Right renal cortex interstitium (tissue), 3 donors: Measurements from ENCODE around the gene UQCC3. TPM values are rescaled to one million over a fixed set of nuclear protein-coding genes. Genes with fewer than 3 reads are reported as not detected.
"Not testable (repeated sequence)": the region's sequence is repeated elsewhere in the genome, so short reads cannot be mapped to it uniquely, and the experiment has no call there.

Source experiments
- DNase-seq, 3 donors: peaks; one replicate each; pipeline ENCODE4 v3.0.0-alpha.2; 2013; ENCODE audit warnings: low read depth in 3 of 3, low spot score in 2 of 3
- polyA plus RNA-seq, 3 donors: library from polyadenylated mRNA; unstranded; fragments of 120-200 nt; gene quantifications; one replicate each; pipeline ENCODE4 v1.2.1, GENCODE V29; 2013; ENCODE audit not compliant: insufficient read length in 3 of 3

Gene UQCC3
- polyA plus RNA-seq, 3 donors = 6.6 to 8.4 (median 6.8) TPM

DNA sequence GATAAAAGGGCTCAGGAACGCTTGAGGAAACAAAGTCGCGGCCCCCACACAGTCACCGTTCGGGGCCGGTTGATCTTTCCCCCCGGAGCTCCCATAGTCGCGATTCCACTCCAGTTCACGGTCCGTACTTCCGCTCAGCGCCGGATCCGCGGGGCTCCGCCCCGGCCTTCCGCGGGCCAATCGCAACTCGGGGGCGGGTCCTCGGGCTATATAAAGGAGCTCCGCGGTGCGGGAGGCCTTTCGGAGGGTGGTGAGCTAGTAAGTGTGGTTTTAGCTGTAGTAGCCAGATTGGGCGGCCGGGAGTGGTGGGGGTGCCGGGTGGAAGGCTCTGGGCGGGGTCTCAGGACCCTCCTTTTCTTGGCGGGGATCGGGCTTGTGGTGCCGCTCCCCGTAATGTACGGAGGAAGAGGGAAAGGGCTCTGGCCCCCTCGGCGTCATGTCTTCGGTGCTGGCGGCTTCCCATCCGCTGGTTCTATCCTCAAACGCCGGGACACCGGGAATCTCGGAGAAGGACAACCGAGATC lies 6.3 kb upstream of the UQCC3 start, which contains the start of the genes C11orf98 and CSKMT:
C11orf98 (minus strand) TSS at position 136 of the 524 bp plus-strand sequence; CDS start at position 95, 41 bp downstream.
CSKMT (plus strand) TSS at position 238 of the 524 bp plus-strand sequence. CDS start 568 bp downstream, outside the sequence.
- peak; percentile 90 to 91 (median 91) for DNase-seq

- DNase-seq = peak in 1 of 3 donors; percentile 57
Measured at GRCh38 chr11:62665599-62666258, 5.7 kb upstream of the UQCC3 start.

GRCh38 chr11:62666259-62666926 lies 5.1 kb upstream of the UQCC3 start:
- no peak for DNase-seq

DNA sequence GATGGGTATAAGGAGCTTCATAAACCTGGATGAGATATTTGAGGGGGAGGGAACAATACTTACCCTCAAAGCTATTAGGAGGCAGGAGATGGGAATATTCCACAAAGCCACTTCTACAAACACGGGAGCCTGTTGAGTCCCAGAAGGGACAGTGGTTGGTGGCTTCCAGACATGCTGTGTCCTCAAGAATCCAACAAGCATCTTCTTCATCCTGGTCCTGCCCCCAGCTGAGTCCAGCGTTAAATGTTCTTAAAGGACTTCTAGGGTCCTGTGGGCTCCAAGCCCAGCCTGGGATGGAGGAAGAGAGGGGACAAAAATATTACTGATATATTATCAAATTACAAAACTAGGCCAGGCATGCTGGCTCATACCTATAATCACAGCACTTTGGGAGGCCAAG lies 4.0 kb upstream of the UQCC3 start:
- no peak for DNase-seq

DNA sequence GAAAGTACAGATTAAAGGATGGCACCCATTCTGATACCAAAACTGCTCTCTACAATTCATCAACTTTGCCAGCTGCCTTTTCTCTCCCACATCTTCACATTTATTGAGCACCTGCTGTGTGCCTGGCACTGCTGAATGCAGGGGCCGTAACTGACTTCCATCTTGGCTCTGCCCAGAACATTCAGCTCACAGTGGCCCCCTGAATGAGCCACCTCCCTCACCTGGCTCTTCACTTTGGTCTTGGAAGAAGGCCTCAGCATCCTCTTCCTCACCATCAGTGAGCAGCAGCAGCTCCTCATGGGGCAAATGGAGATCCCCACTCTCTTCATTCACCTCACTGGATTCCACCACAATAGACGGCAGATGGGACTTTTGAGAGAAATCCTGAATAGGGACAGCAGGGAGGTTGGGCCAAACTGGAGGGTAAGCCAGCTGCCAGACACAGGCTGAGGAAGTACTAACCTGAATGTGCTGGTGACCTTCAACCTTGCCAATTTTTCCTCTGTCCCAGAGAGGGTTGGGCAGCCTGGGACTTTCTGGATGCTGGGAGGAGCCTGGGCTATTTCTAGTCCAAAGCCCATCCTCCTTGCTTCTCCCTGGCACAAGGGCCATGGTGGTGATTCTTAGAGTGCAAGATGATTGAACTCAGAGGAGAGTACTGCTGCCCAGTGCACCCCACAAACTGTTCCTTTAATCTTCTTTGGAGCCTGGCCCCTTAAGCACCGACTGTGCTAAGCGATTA lies 1.9 kb upstream of the UQCC3 start:
- no peak for DNase-seq

DNA sequence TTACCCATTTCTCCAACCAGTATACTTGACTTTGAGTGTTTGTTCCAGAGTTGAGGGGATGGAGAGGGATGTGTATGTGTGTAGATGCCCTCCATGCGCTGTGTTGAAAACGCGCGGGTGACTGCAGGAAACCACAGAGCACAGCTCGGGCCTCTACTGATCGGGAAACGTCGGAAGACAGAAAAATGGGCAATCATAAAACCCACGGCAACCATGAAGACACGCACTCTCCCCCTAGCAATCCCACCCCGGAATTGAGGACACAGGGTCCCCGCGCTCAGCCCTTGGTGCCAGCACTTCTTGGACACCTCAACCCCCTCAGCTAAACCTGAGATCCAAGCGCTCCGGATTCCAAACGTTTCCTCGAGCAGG lies 251 bp upstream of the UQCC3 start:
- DNase-seq = no peak

DNA sequence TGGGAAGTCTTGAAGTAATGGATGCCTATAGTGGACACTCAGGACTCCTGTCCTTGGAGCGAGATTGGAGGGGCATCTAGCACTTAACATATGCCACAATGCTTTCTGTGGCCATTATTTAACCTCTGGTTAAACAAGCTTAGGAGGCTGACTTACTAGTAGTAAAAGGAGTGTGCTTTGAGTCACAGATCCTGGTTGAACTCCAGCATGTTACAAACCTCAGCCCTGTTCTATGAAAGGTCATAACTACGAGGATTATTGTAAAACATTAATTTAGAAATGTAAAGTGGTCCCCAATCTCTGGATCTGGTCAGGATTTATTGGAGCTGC lies 1.7 kb downstream of the UQCC3 start:
- no peak for DNase-seq

- DNase-seq = not testable (repeated sequence)
Measured at GRCh38 chr11:62675415-62675814, 3.9 kb downstream of the UQCC3 start.

DNA sequence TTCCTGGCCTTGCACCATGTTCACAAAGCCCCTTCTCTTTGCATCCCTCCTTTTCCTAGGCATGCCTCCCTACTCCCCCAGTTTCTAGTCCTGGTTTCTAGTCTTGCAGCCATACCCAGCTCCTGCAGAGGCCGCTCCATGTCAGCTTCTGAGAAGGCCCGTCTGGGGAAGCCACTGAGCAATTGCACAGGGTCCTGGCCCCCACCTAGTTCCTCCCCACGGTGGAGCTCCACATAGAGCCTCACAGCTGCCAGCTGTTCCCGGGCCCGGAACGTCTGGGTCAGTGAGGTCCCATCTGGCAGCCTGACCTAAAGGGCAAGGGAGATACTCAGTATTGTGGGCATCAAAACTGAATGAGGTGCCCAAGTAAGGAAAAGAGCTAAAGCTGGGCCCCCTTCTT lies 5.2 kb downstream of the UQCC3 start:
- DNase-seq = no peak

GRCh38 chr11:62677156-62677555 lies 5.7 kb downstream of the UQCC3 start:
- no peak for DNase-seq

- no peak for DNase-seq
Measured at GRCh38 chr11:62677714-62678113, 6.2 kb downstream of the UQCC3 start.

DNA sequence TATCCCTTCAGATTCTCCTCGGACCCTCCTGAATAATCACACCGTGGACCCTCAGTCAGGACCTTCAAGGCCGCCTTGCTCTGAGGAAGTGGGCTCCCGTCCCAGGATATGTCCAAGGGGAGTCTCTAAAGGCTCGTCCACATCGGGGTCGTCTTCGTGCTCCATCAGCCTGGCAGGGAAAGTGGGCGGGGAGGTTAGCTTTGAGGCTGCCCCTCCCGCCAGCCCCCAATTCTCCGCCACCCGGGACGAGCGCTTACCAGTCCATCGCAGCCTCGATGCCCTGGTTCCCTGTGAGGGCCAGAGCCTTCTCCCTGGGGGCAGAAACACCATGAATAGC lies 6.9 kb downstream of the UQCC3 start:
- no peak for DNase-seq

GRCh38 chr11:62678770-62679696 lies 7.6 kb downstream of the UQCC3 start, which contains the start of gene UBXN1:
TSS of gene UBXN1 (minus strand) at chr11:62679073. CDS start at chr11:62678923, 150 bp downstream.
- peak in 1 of 3 donors; percentile 76 for DNase-seq

- DNase-seq = no peak
Measured at GRCh38 chr11:62680825-62681240, 9.4 kb downstream of the UQCC3 start.

DNA sequence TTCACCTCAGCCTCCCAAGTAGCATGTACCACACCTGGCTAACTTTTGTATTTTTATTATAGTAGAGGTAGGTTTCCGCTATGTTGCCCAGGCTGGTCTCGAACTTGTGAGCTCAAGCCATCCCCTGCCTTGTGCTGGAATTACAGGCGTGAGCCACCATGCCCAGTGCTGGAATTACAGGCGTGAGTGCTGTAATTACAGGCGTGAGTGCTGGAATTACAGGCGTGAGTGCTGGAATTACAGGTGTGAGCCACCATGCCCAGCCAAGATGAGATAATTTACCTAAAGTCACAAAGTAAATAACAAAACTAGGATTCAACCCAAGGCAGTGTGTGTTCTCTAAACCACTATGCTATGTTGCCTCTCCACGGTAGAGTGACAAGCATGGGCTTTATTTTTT lies 11.0 kb downstream of the UQCC3 start:
- no peak for DNase-seq

- DNase-seq = no peak
Measured at GRCh38 chr11:62687508-62688396, 16.3 kb downstream of the UQCC3 start.

DNA sequence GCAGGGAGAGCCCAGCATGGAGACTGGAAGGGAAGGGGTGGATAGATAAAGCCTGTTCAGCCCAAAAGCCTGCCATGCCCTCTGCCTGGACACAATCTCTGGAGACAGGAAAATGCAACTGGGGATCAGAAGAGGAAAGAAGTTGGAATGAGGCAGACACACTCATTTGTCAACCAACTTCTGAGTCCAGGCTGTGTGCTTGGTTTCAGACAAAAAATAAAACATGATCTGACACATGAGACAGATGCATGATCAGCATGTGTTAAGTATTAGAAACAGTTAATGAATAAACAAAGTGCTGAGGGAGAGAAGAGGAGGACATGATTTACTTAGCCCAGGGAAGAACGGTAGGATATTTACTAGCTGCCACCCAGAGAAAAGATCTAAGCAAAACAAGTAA lies 17.0 kb downstream of the UQCC3 start:
- no peak for DNase-seq

DNA sequence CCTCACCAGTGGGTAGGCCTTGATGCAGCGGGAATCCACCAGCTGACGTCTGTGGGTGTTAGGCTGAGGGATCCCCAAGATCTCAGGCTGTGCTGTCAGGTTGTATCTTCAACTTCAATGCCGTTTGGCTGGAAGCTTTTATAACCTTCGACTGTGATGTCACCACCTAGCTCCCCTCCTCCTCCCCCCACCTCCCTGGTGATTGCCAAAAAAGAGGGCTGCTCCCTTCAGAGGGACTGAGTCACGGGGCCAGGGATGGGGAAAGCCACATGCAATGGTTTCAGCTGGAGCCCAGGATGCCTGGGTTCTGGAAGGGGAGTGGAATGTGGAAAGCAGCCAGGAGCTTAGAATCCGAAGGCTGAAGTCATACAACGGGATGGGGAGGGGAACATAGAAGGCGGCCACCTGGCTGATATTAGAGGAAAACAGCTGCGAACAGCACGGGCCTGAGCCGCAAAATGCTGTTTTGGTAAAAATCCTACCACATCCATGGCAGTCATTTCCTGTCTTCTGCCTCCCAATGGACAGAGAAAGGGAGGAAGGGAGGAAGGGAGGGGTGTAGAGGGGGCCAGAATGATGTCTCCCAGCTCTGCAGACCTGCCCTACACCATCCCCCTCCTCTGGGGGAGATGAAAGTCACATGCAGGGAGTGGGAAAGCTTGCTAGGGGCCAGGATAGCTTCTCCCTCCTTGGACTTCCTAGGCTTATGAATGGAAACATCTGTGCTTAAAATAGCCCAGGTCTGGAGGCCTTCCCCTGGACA lies 18.1 kb downstream of the UQCC3 start, which contains the start of gene LRRN4CL:
LRRN4CL (minus strand) TSS at position 110 of the 763 bp plus-strand sequence. CDS start 1,022 bp downstream, outside the sequence.
- no peak for DNase-seq
